Muscle layer of duodenum (tissue), 2 donors: ENCODE data around the gene CYP19A1.

ENCODE experiments used
- H3K27ac ChIP-seq: one replicate; pipeline ENCODE4 v1.7.0; 2013; ENCODE audit warnings: mild to moderate bottlenecking, low read length
- H3K27me3 ChIP-seq: one replicate; pipeline ENCODE4 v1.7.0; 2013; ENCODE audit warnings: low read depth, mild to moderate bottlenecking, control low read depth, low read length
- H3K36me3 ChIP-seq, 2 donors: one replicate each; pipeline ENCODE4 v1.7.0; 2013; ENCODE audit warnings: low read length in 2 of 2, control low read depth in 1 of 2, mild to moderate bottlenecking in 1 of 2; ENCODE audit not compliant: insufficient read depth in 2 of 2, control insufficient read depth in 1 of 2
- H3K4me1 ChIP-seq, 2 donors: one replicate each; pipeline ENCODE4 v1.7.0; 2013; ENCODE audit warnings: low read length in 2 of 2, mild to moderate bottlenecking in 2 of 2, control low read depth in 1 of 2, moderate library complexity in 1 of 2; ENCODE audit not compliant: insufficient read depth in 2 of 2, control insufficient read depth in 1 of 2
- H3K4me3 ChIP-seq, 2 donors: one replicate each; pipeline ENCODE4 v1.7.0; 2013; ENCODE audit warnings: low read length in 2 of 2, low read depth in 1 of 2, mild to moderate bottlenecking in 1 of 2
- H3K9me3 ChIP-seq, 2 donors: one replicate each; pipeline ENCODE4 v1.7.0; 2013; ENCODE audit warnings: low read length in 2 of 2, control low read depth in 1 of 2, mild to moderate bottlenecking in 1 of 2; ENCODE audit not compliant: control insufficient read depth in 1 of 2
- donor health status: healthy.

Gene CYP19A1

GRCh38 chr15:51374131-51374530 lies 35.7 kb upstream of the CYP19A1 start:
- H3K9me3 ChIP-seq = no peaks in the 10 kb centered on the region

GRCh38 chr15:51371266-51371665 lies 32.9 kb upstream of the CYP19A1 start:
- H3K4me3 ChIP-seq = no peak overlapping the region
- no peaks in the 10 kb centered on the region for H3K36me3 ChIP-seq
- H3K27me3 ChIP-seq = no peaks in the 10 kb centered on the region
- no peaks in the 10 kb centered on the region for H3K9me3 ChIP-seq
- H3K4me1 ChIP-seq = peaks cover 0 to 12% of the 10 kb centered on the region in 2 donors
- H3K27ac ChIP-seq = no peak overlapping the region

More at GRCh38 chr15:51374131-51374530, 35.7 kb upstream of the CYP19A1 start:
- no peak overlapping the region for H3K4me3 ChIP-seq
- peaks cover 0 to 4% of the 10 kb centered on the region in 2 donors for H3K4me1 ChIP-seq
- no peak overlapping the region for H3K27ac ChIP-seq
- H3K36me3 ChIP-seq = no peaks in the 10 kb centered on the region
- no peaks in the 10 kb centered on the region for H3K27me3 ChIP-seq

- Histone ChIP-seq H3K4me1 (peaks cover 0 to 12% of the 10 kb centered on the region in 2 donors), H3K27me3 (no peaks in the 10 kb centered on the region), H3K9me3 (no peaks in the 10 kb centered on the region), H3K4me3 (no peak overlapping the region), H3K27ac (no peak overlapping the region), H3K36me3 (no peaks in the 10 kb centered on the region)
These were observed 31.0 kb upstream of the CYP19A1 start for GRCh38 chr15:51369451-51369761.

GRCh38 chr15:51368751-51369450 lies 30.5 kb upstream of the CYP19A1 start:
- Histone ChIP-seq H3K36me3 (no peaks in the 10 kb centered on the region), H3K27me3 (no peaks in the 10 kb centered on the region), H3K4me1 (peaks cover 0 to 12% of the 10 kb centered on the region in 2 donors), H3K27ac (no peak overlapping the region), H3K9me3 (no peaks in the 10 kb centered on the region), H3K4me3 (no peak overlapping the region)

- Histone ChIP-seq H3K27me3 (no peaks in the 10 kb centered on the region), H3K9me3 (no peaks in the 10 kb centered on the region), H3K4me3 (no peak overlapping the region), H3K27ac (no peak overlapping the region), H3K4me1 (peaks cover 0 to 12% of the 10 kb centered on the region in 2 donors), H3K36me3 (no peaks in the 10 kb centered on the region)
These were observed 29.9 kb upstream of the CYP19A1 start for GRCh38 chr15:51368307-51368706.

- Histone ChIP-seq H3K4me3 (no peak overlapping the region), H3K36me3 (no peaks in the 10 kb centered on the region), H3K27ac (no peak overlapping the region), H3K4me1 (peaks cover 0 to 12% of the 10 kb centered on the region in 2 donors), H3K27me3 (no peaks in the 10 kb centered on the region), H3K9me3 (no peaks in the 10 kb centered on the region)
These were observed 29.1 kb upstream of the CYP19A1 start for GRCh38 chr15:51367322-51367976.

- Histone ChIP-seq H3K27me3 (no peaks in the 10 kb centered on the region), H3K9me3 (no peaks in the 10 kb centered on the region), H3K36me3 (no peaks in the 10 kb centered on the region), H3K27ac (no peak overlapping the region), H3K4me1 (peaks cover 0 to 12% of the 10 kb centered on the region in 2 donors), H3K4me3 (no peak overlapping the region)
These were observed 28.5 kb upstream of the CYP19A1 start for GRCh38 chr15:51366920-51367319.

- Histone ChIP-seq H3K36me3 (no peaks in the 10 kb centered on the region), H3K4me3 (no peak overlapping the region), H3K27me3 (no peaks in the 10 kb centered on the region), H3K4me1 (peaks cover 0 to 9% of the 10 kb centered on the region in 2 donors), H3K27ac (no peak overlapping the region), H3K9me3 (no peaks in the 10 kb centered on the region)
These were observed 27.7 kb upstream of the CYP19A1 start for GRCh38 chr15:51366071-51366470.

- H3K27me3 ChIP-seq = no peaks in the 10 kb centered on the region
- H3K4me1 ChIP-seq = peaks cover 0 to 8% of the 10 kb centered on the region in 2 donors
- no peak overlapping the region for H3K4me3 ChIP-seq
- no peak overlapping the region for H3K27ac ChIP-seq
- no peaks in the 10 kb centered on the region for H3K36me3 ChIP-seq
- no peaks in the 10 kb centered on the region for H3K9me3 ChIP-seq
These were observed 27.0 kb upstream of the CYP19A1 start for GRCh38 chr15:51365417-51365816.

- H3K27ac ChIP-seq = no peak overlapping the region
- H3K4me1 ChIP-seq = peaks cover 0 to 8% of the 10 kb centered on the region in 2 donors
- no peak overlapping the region for H3K4me3 ChIP-seq
- no peaks in the 10 kb centered on the region for H3K27me3 ChIP-seq
- H3K9me3 ChIP-seq = no peaks in the 10 kb centered on the region
- no peaks in the 10 kb centered on the region for H3K36me3 ChIP-seq
These were observed 25.0 kb upstream of the CYP19A1 start for GRCh38 chr15:51363383-51363782.

GRCh38 chr15:51359981-51360380 lies 21.6 kb upstream of the CYP19A1 start:
- no peaks in the 10 kb centered on the region for H3K36me3 ChIP-seq
- no peaks in the 10 kb centered on the region for H3K27me3 ChIP-seq
- H3K9me3 ChIP-seq = no peaks in the 10 kb centered on the region
- no peak overlapping the region for H3K27ac ChIP-seq
- no peak overlapping the region for H3K4me3 ChIP-seq
- no peaks in the 10 kb centered on the region for H3K4me1 ChIP-seq

- Histone ChIP-seq H3K36me3 (no peaks in the 10 kb centered on the region), H3K9me3 (no peaks in the 10 kb centered on the region), H3K27me3 (no peaks in the 10 kb centered on the region), H3K27ac (no peak overlapping the region), H3K4me3 (no peak overlapping the region), H3K4me1 (no peaks in the 10 kb centered on the region)
These were observed 18.6 kb upstream of the CYP19A1 start for GRCh38 chr15:51356983-51357382.
